NCI-H2029 (cell line): ENCODE data around the gene CDC20.
"Not testable (repeated sequence)": the region's sequence is repeated elsewhere in the genome, so short reads cannot be mapped to it uniquely, and the experiment has no call there.

Experiments used
- DNase-seq: peaks from one replicate; lab custom pipeline; 2025; lab: John Stamatoyannopoulos, UW

Gene CDC20

DNA sequence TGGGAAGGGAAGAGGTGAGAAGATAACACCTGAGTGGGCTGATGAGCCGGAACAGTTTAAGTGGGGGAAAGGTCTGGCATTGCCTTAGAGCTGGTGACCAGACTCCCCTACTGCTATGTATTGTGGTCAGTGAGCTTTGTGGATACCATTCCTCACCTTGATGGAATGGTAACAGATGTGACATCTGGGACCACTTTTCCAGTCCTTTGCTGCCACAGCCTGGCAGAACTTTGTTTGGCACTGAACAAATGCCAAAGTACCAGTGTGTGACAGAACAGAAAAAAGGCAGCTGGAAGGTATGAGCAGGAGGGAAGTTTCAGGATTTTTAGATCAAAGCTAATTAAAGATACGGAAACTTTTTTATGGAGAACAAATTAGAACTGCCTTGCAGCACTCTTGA is 24.7 kb downstream of the CDC20 start:
- DNase-seq = no peak

DNA sequence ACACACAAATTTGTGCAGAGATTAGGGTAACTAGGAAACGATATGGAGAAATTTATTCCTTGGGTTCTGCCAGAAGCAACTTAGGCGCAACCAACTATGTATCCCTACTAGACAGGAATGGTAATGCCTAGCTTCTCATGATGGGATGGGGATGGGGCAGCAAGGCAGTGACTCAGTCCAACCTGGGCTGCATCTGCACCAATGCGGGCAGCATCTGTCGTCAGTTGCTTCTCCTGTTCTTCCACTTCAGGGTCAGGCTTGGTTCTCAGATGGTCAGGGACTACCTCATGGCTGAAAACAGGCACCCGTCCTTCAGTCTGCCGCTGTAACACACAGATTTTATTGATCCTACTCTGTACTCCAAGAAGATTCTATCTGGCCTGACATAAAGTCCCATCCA is 27.9 kb downstream of the CDC20 start:
- no peak for DNase-seq

- DNase-seq = no peak
Observed at GRCh38 chr1:43387976-43388599, 29.3 kb downstream of the CDC20 start.

DNA sequence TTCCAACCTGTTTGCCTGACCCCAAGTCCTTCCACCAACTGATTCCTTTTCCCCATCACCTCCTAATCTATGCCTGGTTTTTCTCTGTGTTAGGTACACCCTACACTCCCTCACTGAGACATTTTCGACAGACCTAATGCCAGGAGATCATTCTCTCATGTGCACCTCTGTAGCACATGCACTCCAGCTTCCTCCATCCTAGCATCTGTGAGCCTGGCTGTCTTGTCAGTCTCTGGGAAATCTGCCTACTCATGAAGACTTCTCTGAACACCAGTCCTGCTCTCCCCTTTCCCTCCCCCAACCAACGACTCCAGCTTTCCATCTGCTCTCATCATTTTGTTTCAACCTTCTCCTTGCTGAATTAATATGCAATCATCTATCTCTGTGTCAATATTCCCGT is 29.8 kb downstream of the CDC20 start:
- DNase-seq = no peak

- DNase-seq = peak; percentile 98
Observed at GRCh38 chr1:43389326-43390313, 30.8 kb downstream of the CDC20 start, which contains the start of the genes MED8 and SZT2. Gene MED8, minus strand, starts transcription at chr1:43389800. Its CDS starts 36 bp downstream, at chr1:43389764. Gene SZT2, plus strand, starts transcription at chr1:43389899. Its CDS starts 70 bp downstream, at chr1:43389969.

DNA sequence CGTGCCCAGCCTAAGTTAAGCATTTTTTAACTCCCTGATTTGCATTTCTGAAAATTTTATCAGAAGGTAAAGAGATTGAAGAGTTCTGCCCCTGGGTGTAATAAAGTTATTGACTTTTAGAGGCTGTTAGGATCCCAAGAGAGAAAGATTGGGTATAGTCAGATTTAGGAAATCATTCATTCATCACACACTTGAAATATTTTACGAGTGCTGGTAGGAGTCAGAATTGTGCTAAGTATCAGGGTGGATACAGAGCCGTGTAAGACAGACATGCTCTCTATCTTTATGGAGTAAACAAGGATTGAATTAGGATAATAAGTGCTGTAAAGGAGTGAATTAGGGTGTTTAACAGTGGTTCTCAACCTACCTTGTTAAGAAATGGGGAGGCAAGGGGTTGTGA is 33.9 kb downstream of the CDC20 start:
- DNase-seq = no peak

- no peak for DNase-seq
Observed at GRCh38 chr1:43395523-43395922, 36.7 kb downstream of the CDC20 start.

DNA sequence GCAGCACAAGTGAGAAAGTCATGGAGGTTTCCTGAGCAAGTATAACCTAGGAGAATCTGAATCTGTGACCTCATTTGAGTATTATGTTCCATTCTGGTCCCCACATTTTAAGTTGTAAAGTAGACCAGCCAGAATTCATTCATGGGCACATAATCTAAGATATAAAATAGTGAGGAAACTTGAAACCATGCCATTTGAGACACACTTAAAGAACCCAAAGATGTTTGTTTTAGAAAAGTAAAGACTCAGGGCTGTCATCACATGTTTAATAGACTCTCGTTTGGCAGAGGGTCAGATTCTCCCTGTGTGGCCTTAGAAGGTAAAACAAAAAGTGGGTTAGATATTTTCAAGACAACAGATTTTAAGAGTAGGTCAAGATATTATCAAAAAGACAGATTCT is 37.3 kb downstream of the CDC20 start:
- peak; percentile 54 for DNase-seq

DNA sequence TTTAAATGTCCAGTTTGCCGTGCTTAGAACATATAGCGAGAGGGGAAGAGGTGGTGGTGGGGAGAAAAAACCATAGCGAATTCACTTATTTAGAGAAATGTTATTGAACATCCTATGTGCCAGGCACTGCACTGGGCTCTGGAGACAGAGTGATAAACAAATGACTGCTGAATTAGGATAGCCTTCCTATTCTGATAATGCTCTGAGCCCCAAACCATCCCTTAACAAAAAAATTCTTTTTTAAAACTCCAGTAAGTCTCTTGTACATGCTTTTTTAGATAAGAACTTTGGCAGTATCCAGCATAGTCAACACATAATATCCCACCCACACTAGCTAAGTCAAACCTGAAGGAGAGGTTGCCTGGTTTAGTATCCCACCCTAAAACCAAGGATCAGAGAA is 39.4 kb downstream of the CDC20 start:
- DNase-seq = no peak

GRCh38 chr1:43400441-43400840 is 41.7 kb downstream of the CDC20 start:
- DNase-seq = not testable (repeated sequence)

DNA sequence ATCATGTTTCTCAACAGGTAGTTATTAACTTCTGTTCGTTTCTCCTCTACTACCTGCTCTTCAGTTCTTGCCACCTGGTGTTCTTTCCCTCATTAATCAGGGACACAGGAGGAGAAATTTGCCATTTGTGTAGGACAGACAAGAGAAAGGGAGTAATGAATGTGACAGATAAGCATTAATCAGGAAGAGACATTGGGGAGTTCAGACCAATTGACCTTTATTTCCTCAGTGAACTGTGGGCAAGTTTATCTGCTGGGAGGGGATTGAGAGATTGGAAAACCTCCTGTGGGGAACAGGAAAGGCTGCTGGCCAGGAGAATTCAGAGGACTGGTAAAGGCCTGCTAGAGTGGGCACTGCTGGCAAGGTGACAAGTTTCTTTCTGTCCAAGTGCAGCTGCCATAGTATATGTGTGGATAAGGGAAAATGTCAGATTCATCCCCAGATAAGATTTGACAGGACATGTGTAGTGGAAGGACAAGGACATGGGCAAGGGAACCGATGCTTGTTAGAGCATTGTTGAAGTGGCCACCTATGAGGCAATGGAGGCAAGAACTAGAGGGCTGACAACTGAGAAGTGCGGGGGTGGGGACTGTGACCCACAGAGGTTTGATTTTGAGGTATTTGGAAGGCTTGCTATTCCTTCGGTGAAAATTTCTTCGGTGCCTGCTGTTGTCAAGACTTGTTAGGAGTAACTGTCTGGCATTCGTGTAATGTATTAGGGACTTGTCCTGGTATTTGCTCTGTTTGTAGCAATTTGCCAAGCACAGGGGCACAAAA is 43.5 kb downstream of the CDC20 start:
- DNase-seq = no peak

GRCh38 chr1:43404353-43404752 is 45.6 kb downstream of the CDC20 start:
- DNase-seq = no peak

DNA sequence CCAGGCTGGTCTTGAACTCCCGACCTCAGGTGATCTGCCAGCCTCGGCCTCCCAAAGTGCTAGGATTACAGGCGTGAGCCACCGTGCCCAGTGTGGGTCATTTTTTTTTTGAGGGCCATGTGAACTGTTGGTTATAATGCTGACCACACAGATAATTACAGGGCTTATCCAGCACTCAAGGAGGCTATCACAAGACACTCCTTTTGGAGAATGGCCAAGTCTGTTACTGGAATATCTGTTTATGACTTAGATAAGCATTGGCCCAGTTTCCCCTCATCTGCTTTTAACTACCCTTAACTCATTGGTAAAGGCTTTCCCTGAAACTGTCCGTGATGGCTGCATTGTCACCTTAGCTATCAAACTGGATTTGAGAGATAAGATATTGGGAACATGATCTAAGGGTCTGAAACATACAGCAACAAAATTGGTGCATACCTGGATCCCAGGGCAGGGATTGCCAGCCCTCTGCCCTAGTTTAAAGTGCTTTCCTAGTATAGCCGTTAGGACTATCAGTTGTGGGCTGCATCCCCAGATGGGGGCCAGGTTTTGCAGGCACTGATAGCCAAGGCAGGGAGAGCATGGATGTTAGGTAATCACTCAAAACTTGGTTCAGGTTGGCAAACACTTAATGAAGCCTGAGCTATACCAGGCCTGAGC is 46.6 kb downstream of the CDC20 start:
- peak; percentile 71 for DNase-seq

GRCh38 chr1:43405876-43406234 is 47.1 kb downstream of the CDC20 start:
- no peak for DNase-seq

- DNase-seq = no peak
Observed at GRCh38 chr1:43410571-43410970, 51.8 kb downstream of the CDC20 start.
